NCI-H524 treated with DMSO at 0.1 percent for 48 hours (cell line): Measurements from ENCODE around the gene DAB1.

Experiments
- DNase-seq: peaks from one replicate; lab custom pipeline; 2025; lab: John Stamatoyannopoulos, UW

Gene DAB1

DNA sequence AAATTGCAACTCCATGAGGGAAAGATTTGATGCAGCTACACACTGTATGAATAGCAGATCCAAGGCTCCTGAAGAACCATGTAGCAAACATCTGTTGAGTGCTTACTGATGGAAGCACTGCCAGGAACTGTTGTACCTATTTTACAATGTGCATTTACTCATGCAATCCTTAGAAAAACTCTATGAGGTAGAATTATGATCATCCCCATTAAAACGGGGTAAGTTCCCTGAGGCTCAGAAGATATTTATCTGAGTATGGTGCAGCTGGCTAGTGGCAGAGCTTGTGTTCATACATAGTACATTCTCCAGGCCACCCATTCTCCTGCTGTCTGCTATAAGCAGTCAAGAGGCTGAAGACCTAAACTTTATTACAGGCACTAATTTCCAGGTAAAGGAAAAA, 403.6 kb downstream of the DAB1 start:
- DNase-seq = no peak

DNA sequence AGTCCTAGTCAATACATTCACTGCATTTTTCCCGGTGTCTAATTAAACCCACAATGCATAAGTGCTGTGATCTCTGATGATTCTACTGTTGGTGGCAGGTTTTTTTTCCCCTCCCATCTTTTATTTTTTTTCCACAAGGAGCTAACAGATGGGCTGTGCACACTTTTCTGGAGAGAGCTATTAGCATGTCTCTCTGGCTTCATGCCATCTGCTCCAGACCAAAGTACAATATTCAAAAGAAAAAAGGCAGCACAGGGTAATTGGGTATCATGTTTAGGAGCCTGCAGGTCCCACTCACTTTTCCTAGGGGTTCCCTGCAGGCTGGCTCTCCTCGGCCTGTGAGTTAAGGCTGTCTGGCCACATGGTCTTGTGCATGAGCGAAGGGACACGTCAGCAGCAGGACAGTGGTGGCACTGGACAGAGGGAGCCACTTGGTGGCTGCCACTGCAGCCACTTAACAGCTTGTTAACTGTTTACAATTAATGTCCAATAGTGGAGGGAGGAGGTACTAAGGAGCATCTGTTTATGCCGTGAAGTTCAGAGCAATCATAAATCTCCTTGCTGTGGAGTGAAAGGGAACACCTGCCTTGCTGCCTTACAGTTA, 404.5 kb downstream of the DAB1 start:
- peak; percentile 90 for DNase-seq

DNA sequence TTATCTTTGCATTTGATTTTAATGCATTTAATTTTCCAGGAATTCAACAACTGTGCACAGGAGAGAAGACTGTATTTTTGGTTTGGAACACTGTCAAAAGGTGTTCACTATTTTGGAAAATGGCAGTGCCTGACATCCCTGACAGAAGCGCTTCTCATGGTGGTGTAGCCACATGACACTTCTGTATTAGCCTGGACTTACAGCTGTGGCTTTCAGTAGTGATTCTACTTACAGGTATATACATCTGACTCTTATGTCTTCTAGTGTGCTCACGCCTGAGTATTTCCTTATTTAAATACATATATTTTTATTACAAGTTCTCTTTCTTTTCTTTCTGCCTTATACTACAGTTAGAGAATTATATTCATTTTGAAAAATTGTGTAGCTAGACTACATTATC, 405.7 kb downstream of the DAB1 start:
- no peak for DNase-seq

DNA sequence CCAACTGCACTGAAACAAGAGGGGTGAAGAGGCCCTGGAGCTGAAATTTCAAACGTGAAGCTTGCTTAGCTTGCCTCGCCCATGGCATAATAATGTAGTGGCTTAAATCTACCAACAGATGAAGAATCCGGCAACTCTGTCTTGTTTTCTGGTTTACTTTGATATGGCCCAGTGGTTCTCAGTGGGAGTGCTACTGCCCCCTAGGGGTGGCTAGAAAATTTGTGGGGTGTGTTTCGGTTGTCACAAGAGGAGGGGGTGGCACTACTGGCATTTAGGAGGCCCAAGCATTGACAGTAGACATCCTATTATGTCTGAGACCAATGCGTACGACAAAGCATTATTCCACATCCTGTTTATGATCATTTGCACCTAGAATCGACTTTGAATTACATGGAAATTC, 406.1 kb downstream of the DAB1 start:
- DNase-seq = no peak

DNA sequence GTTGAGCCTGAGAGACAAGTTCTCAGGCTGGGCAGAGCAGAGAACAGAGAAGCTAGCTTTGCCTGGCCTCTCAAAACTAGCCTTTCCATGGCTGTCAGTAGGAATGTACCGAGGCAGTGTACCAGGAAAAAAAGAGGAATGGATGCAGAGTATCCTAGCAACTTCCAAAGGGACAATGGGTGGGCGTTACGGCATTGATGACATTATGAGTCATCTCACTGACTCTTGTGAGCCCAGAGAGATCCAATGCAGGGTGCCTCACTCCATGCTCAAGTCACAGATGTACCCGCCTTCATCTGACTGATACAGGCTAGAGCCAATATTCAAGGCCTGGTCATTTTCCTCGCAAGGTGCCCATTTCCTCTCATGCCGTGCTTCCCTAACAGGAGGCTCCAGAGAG, 406.7 kb downstream of the DAB1 start:
- no peak for DNase-seq

- no peak for DNase-seq
Measured at GRCh38 chr1:57015071-57015470, 408.8 kb downstream of the DAB1 start.

DNA sequence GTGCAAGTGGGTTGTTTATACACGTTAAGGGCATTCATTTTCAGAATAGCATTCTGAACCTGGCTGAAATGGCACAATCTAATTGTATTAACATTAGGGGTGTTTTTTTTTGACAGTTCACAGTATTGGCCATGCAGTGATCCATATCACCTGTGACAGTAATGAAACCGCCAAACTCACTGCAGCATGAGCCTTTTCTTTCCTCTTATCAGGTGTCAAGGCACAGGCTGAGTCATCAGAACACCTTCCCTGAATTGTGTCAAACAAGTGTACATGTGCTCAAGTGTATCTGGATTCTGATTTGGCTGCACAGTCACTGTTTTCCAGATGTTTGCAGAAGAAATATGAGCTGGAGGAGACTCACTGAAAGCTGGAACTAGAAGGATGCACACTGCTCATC, 410.3 kb downstream of the DAB1 start:
- no peak for DNase-seq

- no peak for DNase-seq
Measured at GRCh38 chr1:57012315-57012714, 411.5 kb downstream of the DAB1 start.

GRCh38 chr1:57010511-57010910, 413.3 kb downstream of the DAB1 start:
- no peak for DNase-seq

- DNase-seq = peak; percentile 71
Measured at GRCh38 chr1:57007948-57008347, 415.9 kb downstream of the DAB1 start.

DNA sequence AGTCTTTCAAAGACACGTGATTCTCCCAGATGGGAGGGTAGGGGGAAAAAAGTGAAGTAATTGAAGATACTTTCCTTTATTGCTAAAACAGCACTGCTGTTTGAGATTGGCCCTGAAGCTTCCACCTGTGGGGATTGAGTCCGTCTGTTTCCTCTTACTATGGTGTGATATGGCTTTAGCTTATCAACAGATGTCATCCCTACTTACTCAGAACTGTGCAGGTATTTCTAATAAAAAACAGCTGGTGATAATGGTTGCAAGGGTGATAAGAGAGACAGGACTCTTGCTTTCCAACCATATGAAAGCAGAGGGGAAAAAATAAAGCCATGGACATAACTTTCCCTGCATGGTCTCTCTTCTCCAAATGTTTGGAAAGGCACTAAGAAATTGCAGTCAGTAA, 416.4 kb downstream of the DAB1 start:
- DNase-seq = peak; percentile 47

DNA sequence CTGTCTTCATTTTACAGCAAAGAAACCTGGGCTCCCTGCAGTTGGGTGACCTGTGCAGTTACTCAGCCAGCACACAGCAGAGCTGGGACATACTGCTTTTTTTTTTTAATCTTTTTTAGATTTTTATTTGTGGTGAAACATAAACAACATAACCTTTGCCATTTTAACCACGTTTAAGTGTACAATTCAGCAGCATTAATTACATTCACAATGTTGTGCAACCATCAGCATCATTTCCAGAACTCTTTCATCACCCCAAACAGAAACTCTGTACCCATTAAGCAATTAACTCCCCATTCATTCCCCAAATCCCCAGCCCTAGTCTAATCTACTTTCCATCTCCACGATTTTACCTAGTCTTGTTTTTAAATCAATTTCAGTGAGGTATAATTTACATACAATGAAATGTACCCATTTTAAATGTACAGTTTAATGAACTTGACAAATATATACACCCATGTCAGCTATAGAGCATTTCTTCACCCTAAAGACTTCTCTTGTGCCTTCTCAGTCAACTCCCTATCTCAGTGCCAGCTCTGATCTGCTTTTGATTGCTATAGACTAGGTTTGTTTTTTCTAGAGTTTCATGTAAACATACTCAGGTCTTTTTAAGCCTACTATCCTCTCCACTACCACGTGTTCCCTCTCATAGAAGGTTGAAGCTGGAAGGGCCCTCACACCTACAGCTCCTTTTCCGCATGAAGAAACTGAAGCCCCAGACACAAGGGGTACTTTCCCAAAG, 420.3 kb downstream of the DAB1 start:
- no peak for DNase-seq

DNA sequence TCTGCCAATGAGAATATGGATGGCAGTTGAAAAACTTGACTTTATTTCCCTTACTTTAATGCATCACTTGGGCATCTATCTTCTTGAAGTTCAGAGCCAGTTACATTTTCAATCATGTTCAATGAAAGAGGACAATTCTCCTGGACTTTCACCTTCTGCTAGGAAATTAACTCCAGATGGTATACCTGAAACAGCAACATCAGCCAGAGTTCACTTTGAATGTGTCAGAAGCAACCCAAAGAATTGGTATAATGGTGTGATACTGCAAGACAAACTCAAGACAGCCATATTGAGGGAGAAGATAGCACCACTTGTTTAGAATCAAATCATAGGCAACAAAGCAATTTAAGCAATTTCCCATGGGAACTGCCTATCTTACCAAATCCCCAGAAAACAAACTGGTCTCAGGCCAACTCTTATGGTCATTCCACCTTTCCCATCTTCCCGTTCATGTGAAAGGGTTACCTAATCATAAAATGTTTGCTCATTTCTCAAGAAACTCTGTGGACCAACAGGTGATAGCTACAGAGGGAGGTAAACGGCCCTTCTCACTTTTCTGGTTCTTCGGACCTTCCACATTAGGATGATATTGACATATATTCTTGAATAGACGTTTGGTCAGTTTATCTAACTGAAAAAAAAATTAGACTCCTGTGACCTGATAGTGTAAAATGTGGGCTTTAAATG, 428.3 kb downstream of the DAB1 start:
- no peak for DNase-seq

GRCh38 chr1:56993475-56993874, 430.4 kb downstream of the DAB1 start:
- no peak for DNase-seq

DNA sequence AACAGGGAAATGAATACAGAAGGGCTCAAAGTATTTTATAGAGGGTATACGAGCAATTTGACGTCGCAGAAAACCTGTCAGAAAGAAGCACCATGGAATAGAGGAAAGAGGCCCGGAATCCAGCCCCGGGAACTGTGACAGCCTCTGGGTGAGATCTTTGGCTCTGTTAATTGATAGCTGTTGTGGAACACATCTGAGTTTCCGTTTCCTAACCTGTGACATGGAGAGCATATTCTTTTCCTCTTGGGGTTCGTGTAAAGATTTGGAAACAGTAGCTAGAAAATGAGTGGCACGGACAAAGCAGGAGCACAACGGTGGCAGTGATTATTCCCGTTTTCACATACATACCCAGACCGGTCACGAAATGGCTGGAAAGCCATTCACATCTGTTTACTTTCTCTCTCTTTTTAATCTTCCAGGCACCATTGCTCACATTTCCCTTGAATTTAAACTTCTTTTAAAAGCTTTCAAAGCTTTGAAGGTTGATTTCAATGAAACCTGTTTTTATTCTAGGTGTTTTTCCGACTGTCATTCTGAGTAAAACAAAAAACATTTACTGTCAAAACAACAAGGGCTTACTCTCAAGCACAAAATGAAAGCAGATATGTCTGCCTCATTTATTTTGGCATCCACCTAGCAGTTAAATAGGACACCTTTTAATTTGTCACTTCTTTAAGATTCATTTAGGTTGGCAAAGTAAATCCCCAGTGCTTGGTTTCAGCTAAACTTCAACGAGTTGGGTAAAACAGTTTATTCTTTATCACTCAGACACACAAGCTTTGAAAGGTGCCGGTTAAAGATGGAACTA, 431.3 kb downstream of the DAB1 start:
- DNase-seq = no peak

- no peak for DNase-seq
Measured at GRCh38 chr1:56991576-56991975, 432.3 kb downstream of the DAB1 start.

DNA sequence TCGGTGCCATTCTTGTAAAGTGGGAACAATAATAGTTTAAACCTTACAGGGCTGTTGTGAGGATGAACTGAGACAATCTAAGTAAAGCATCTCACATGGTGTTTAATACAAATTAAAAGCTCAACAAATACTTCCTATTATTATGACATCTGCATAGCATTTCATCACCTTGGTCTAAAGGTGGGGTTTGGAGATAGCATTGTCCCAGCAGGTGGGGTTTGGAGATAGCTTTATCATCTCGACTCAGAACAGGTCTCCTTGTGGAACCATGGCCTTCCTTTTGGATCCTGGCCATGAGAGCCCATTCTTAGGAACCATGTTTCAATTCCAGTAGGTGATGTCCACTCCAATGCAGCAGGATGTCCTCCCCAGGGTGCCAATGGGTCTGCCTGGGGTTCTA, 437.5 kb downstream of the DAB1 start:
- DNase-seq = no peak

DNA sequence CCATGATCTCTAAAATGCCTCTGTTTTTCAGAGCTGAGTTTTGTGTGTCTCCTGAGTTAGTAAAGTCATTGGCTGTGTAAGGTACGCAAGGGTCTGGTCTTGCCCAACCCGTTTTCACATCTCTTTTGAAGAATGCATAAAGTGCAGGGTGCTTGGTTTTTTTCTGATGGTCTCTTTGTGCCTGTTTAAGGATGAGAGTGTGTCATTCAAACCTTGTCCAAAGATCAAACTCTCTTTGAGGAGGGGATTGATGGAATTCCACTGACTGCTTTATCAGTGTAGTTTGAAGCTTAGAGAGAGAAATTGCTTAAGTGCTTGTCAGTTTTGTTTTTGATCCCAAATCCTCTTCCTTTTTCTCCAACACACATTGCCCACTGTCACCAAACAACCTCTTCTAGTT, 438.0 kb downstream of the DAB1 start:
- no peak for DNase-seq

GRCh38 chr1:56983484-56983883, 440.4 kb downstream of the DAB1 start:
- no peak for DNase-seq

DNA sequence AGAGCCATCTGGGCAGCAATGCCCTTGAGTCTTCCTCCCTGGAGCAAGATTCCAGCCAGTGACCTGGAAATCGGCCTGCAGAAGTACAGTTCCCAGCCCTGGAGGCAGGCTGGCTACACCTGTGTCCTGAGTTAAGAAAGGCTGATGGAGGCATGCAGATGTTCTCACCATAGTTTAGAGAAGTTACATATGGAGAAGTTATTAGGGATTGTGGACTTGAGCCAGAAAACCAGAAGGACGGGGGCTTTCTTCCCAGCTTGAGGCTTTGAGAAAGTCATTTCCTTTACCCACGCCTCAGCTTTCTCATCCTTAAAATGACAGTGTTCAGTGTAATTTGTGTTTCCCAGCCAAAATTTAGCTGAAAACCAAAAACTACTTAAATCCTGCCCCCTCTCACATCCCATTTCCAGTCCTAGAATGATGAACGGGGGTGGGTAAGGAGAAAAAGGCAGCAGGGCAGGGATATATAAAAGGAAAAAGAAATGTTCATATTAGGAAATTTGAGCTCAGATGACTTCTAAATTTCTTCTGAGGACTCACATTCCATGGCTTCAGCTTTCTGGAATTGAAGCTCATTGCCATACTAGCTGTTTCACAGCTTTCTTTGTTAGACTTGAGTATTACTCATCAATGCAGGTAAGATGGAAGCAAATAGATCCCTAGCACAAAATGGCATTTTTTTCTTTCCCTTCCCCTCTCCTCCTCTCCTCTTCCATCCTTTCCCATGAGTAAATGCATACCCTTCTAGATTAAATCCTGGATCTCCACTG, 443.7 kb downstream of the DAB1 start:
- peak; percentile 88 for DNase-seq

DNA sequence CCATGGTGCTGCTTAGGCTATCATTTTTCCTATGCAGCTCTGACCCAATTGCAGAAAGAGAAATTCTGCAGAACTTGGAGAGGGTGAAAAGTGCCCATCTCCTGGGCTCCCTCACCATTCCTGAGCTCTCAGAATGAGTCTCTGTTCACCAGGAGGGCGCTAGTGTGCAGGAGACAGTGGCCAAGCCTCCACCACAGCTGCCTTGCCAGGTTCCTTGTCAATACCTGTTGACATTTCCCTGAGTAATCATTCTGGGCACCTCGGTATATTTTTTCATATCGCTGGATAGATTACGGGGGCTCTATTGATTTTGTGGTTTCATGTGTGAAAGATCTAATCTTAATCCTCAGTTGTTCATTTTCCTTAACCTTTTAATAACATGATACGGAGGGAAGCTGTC, 445.0 kb downstream of the DAB1 start:
- no peak for DNase-seq

DNA sequence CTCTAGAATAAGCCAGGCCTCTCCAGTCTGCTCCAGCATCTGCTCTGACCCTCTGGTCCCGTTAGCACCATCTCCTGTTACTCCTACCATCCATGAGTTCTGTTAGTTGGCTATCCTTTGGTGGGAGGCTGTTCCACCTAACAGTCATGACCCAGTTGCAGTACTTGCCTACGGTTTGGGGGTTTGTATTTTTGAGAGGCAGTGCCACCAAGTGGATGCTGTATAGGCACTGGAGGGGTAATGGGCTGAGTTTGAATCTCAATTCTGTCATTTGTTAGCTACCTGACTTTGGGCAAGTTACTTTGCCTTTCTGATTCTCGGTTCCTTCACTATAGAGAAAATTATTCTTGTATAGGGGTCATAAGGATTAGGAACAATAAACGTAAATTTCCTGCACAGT, 445.9 kb downstream of the DAB1 start:
- DNase-seq = no peak
